HUES6 (cell line): ENCODE results near the gene SMIM38.
"Not testable (repeated sequence)": the region's sequence is repeated elsewhere in the genome, so short reads cannot be mapped to it uniquely, and the experiment has no call there.

Experiments used
- H3K27ac ChIP-seq: 2 replicates; pipeline ENCODE4 v1.7.0; 2013; ENCODE audit warnings: low read depth, mild to moderate bottlenecking, low read length, inconsistent platforms
- H3K27me3 ChIP-seq: 2 replicates; pipeline ENCODE4 v1.6.1; 2013; ENCODE audit warnings: low read length; ENCODE audit not compliant: control insufficient read depth, insufficient read depth
- H3K36me3 ChIP-seq: 2 replicates; pipeline ENCODE4 v1.6.1; 2013; ENCODE audit warnings: low read length; ENCODE audit not compliant: control insufficient read depth, insufficient read depth
- H3K4me1 ChIP-seq: 2 replicates; pipeline ENCODE4 v1.6.1; 2013; ENCODE audit warnings: low read length; ENCODE audit not compliant: control insufficient read depth, insufficient read depth
- H3K4me3 ChIP-seq: 2 replicates; pipeline ENCODE4 v1.5.1; 2013; ENCODE audit warnings: low read depth, low read length
- H3K9ac ChIP-seq: one replicate; pipeline ENCODE4 v1.6.1; 2013; ENCODE audit warnings: mild to moderate bottlenecking, low read length
- H3K9me3 ChIP-seq: 2 replicates; pipeline ENCODE4 v1.6.1; 2013; ENCODE audit warnings: low read depth, low read length; ENCODE audit not compliant: control insufficient read depth, insufficient read depth

Gene SMIM38

GRCh38 chr11:69131644-69132300 lies 24.0 kb upstream of the SMIM38 start:
- Histone ChIP-seq H3K4me1 (peaks cover 13% of the 10 kb centered on the region), H3K27me3 (no peaks in the 10 kb centered on the region), H3K4me3 (no peak overlapping the region), H3K27ac (no peak overlapping the region), H3K9ac (no peak overlapping the region), H3K9me3 (peaks cover 34% of the 10 kb centered on the region), H3K36me3 (no peaks in the 10 kb centered on the region)

DNA sequence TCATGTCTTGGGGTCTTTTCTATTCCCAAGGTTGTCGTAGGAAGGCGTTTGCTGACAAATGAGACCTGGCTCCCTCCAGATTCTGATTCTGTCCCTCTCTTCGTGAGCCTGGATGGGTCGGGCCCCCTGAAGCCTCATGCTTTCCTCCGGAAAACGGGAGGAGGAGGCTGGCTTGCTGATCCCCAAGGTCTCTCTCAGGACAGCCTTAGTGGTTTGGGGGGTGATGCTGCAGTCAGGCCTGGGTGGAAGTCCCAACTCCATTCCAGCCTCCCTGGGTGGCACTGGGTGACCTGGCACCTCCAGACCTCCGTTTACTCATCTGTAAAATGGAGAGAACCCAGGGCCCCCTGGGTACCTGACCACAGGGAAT lies 23.4 kb upstream of the SMIM38 start:
- peaks cover 13% of the 10 kb centered on the region for H3K4me1 ChIP-seq
- H3K27ac ChIP-seq, result no peak overlapping the region
- H3K36me3 ChIP-seq, result no peaks in the 10 kb centered on the region
- H3K4me3 ChIP-seq, result no peak overlapping the region
- no peak overlapping the region for H3K9ac ChIP-seq
- H3K9me3 ChIP-seq, result peaks cover 34% of the 10 kb centered on the region
- no peaks in the 10 kb centered on the region for H3K27me3 ChIP-seq

- peaks cover 25% of the 10 kb centered on the region for H3K9me3 ChIP-seq
- H3K36me3 ChIP-seq, result no peaks in the 10 kb centered on the region
- no peak overlapping the region for H3K9ac ChIP-seq
- no peaks in the 10 kb centered on the region for H3K27me3 ChIP-seq
- H3K4me3 ChIP-seq, result no peak overlapping the region
- H3K4me1 ChIP-seq, result peaks cover 13% of the 10 kb centered on the region
- no peak overlapping the region for H3K27ac ChIP-seq
Measured at GRCh38 chr11:69133251-69133650, 22.5 kb upstream of the SMIM38 start.

- not testable (repeated sequence) for H3K9ac ChIP-seq, H3K4me3 ChIP-seq, H3K36me3 ChIP-seq, H3K27ac ChIP-seq, H3K27me3 ChIP-seq
- H3K9me3 ChIP-seq, result peaks cover 16% of the 10 kb centered on the region
- H3K4me1 ChIP-seq, result peaks cover 13% of the 10 kb centered on the region
Measured at GRCh38 chr11:69134182-69134581, 21.6 kb upstream of the SMIM38 start.

DNA sequence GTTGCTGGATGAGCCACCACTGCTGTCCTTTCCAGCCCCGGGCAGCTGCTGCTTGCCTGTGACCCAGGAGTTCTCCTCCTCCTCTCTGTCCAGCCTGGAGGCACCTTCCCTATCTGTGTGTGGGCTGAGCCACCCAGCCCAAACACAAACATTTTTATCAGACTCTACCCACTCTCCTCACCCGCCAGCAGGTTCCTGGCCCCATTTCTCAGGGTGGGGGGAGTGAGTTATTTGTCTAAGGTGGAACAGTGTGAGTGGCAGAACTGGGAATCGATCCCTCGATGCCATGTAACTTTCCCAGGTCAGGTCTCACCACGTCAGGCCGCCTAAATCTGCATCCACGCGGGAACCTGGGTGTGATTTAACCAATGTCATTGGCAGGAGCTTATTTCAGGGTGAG lies 20.8 kb upstream of the SMIM38 start:
- peaks cover 13% of the 10 kb centered on the region for H3K4me1 ChIP-seq
- no peaks in the 10 kb centered on the region for H3K27me3 ChIP-seq
- H3K9me3 ChIP-seq, result peaks cover 16% of the 10 kb centered on the region
- H3K9ac ChIP-seq, result no peak overlapping the region
- no peak overlapping the region for H3K27ac ChIP-seq
- no peaks in the 10 kb centered on the region for H3K36me3 ChIP-seq
- no peak overlapping the region for H3K4me3 ChIP-seq

GRCh38 chr11:69135420-69136363 lies 20.0 kb upstream of the SMIM38 start:
- Histone ChIP-seq H3K9me3 (peaks cover 16% of the 10 kb centered on the region), H3K27ac (no peak overlapping the region), H3K36me3 (no peaks in the 10 kb centered on the region)

DNA sequence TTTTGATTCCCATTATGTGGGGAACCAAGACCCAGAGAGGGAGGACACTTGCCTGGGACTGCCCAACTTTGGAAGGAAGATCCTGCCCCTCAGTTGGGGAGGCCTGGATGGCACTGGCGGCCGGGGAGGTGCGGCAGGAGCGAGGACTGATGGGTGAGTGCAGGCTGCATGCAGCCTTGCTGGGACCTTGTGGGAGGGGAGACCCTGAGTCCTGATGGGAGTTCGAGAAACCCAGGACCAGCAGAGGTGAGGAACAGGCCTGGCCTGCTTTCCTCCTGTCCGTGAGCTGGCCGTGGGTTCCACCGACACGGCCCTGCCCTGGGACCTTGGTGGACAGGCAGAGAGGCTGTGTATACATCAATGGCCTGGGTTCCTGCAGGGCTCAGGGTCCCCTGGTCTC lies 19.3 kb upstream of the SMIM38 start:
- Histone ChIP-seq H3K27ac (no peak overlapping the region), H3K27me3 (no peaks in the 10 kb centered on the region), H3K4me3 (no peak overlapping the region), H3K9me3 (peaks cover 16% of the 10 kb centered on the region), H3K4me1 (peaks cover 3% of the 10 kb centered on the region; the same call in 1 of the 2 replicates), H3K36me3 (no peaks in the 10 kb centered on the region), H3K9ac (no peak overlapping the region)

More at GRCh38 chr11:69135420-69136363, 20.0 kb upstream of the SMIM38 start:
- Histone ChIP-seq H3K27me3 (no peaks in the 10 kb centered on the region), H3K4me3 (no peak overlapping the region), H3K9ac (no peak overlapping the region), H3K4me1 (peaks cover 11% of the 10 kb centered on the region)

DNA sequence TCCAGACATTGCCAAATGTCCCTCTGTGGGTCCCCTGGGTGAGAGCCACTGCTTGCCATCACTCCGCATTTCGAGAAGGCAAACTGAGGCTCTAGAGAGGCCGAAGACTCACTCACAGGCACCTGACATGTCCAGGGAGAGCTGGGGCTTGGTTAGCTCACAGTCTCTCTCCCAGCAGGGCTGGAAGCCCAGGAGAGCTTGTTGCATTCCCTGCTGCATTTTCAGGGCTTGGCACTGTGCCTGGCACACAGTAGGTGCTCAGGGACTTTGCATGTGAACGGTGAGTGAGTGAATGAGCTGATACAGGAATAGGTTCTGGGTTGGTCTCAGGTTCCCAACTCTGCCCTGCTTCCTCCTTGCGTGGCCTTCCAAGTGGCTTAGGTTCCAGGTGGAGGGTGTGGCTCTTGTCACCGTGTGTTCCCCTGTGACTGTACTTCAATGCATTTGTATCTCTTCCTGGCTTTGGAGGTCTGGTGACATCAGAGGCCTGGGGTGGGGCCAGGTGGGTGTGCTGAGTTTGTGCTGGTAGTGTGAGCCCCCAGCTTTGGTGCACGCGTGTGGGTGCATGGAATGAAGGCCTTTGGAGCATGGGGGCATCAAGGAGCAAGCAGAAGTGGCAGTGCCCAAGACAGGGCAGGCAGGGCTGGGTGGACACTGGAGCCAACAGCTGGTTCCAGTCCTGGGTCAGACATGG lies 18.4 kb upstream of the SMIM38 start:
- no peaks in the 10 kb centered on the region for H3K36me3 ChIP-seq
- H3K4me3 ChIP-seq, result no peak overlapping the region
- H3K9me3 ChIP-seq, result peaks cover 15% of the 10 kb centered on the region
- no peaks in the 10 kb centered on the region for H3K27me3 ChIP-seq
- no peaks in the 10 kb centered on the region for H3K4me1 ChIP-seq
- H3K27ac ChIP-seq, result no peak overlapping the region
- H3K9ac ChIP-seq, result no peak overlapping the region

DNA sequence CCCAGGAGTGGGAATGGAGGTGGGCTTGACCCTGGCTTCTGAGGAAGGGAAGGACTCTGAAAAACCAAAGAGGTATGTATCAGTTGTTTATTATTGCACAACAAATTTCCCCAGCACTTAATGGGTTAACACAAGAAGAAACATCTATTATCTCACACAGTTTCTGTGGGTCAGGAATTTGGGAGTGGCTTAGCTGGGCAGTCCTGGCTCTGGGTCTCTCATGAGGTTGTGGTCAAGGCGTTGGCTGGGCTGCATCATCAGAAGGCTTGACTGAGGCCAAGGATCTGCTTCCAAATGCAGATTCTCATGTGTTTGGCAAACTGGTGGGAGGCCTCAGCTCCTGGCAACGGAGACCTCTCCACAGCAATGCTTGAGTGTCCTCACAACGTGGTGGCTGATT lies 17.5 kb upstream of the SMIM38 start:
- Histone ChIP-seq H3K4me3 (no peak overlapping the region), H3K9ac (no peak overlapping the region), H3K27me3 (no peaks in the 10 kb centered on the region), H3K9me3 (peaks cover 5% of the 10 kb centered on the region), H3K4me1 (no peaks in the 10 kb centered on the region), H3K27ac (no peak overlapping the region), H3K36me3 (no peaks in the 10 kb centered on the region)

GRCh38 chr11:69140161-69140560 lies 15.6 kb upstream of the SMIM38 start:
- not testable (repeated sequence) for H3K36me3 ChIP-seq, H3K4me3 ChIP-seq, H3K9ac ChIP-seq, H3K27me3 ChIP-seq, H3K27ac ChIP-seq, H3K9me3 ChIP-seq, H3K4me1 ChIP-seq

DNA sequence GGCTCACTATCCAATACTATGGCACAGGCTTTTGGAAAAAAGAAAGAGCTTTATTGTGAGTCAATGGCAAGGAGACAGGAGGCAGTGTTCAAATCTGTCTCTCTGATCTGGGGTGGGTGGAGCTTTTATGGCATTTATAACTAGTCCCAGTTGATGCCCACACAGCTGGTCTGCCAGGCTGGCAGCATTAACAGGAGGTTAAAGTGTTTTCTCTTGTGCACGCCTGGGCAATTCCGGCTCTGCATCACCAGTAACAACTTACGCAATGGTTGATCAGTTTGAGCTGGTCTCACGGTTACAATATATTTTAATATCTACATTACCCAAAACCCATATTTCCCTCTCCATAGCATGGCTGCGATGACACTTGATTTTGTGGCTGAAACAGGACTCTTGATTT lies 15.1 kb upstream of the SMIM38 start:
- no peak overlapping the region for H3K27ac ChIP-seq
- no peak overlapping the region for H3K4me3 ChIP-seq
- H3K9ac ChIP-seq, result no peak overlapping the region
- H3K9me3 ChIP-seq, result no peaks in the 10 kb centered on the region
- no peaks in the 10 kb centered on the region for H3K27me3 ChIP-seq
- H3K36me3 ChIP-seq, result no peaks in the 10 kb centered on the region
- H3K4me1 ChIP-seq, result no peaks in the 10 kb centered on the region
